ENCODE measurements around the gene TPP2.

DNA sequence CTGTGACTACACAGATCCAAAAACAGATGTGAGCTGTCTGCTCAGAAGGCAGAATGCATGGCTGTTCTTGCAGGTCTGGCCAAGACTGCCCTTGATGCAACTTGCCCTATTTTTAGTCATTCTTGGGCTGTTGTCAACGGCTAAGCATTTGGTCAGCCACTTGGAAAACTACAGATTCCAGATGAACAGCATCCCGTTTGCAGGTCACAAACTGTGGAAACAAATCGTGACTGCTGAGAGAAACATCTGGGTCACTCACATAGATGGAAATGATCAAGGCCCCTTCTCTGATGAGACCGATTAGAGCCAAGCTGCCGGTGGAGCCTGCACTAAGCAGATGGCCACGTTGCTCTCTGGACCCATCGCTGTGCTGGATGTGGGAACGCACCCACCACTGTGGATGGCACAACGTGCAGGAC, 113.5 kb downstream of the TPP2 start:
- TF ChIP-seq POLR2A (IDR thresholded peaks at IDR 0.05) (no peak), CTCF (IDR thresholded peaks at IDR 0.05) (no peak)
